Panc1 (cell line): ENCODE data around the gene MAGEC2. TPM values are rescaled to one million over a fixed set of nuclear protein-coding genes. Genes with fewer than 3 reads are reported as not detected.

Source experiments
- ATAC-seq: fragments of 200-7000 bp; cut with Tn5 transposase; 2 replicates; pipeline ENCODE4 v1.9.1; 2020; ENCODE audit warnings: mild to moderate bottlenecking, moderate library complexity
- BruUV-seq: library from RNA; stranded (reverse); fragments of 400-500 nt; replicated peaks from 2 replicates; lab custom pipeline; 2021; lab: Mats Ljungman, UMichigan
- CTCF ChIA-PET: fragments of 300-600 bp; sonication (Branson Sonifier 250); formaldehyde crosslinking; loops from one replicate; lab custom pipeline; 2022; ENCODE audit warnings: antibody characterized with exemption; lab: Charles Lee
- POLR2A ChIA-PET: fragments of 300-600 bp; sonication (Branson Sonifier 250); formaldehyde crosslinking; loops from one replicate; lab custom pipeline; 2022; ENCODE audit warnings: antibody characterized with exemption; lab: Charles Lee
- DNase-seq: peaks from one replicate; pipeline ENCODE4 v3.0.0-alpha.2; 2010; ENCODE audit warnings: low read depth, low spot score
- H3K27ac ChIP-seq: 2 replicates; pipeline ENCODE4 v1.5.1; 2011; ENCODE audit warnings: mild to moderate bottlenecking, low read length, inconsistent platforms
- H3K27me3 ChIP-seq: fragments of 200-500 bp; sonication (Bioruptor generic); 2 replicates; pipeline ENCODE4 v1.6.0; 2014; ENCODE audit warnings: low read length, inconsistent platforms; ENCODE audit not compliant: control insufficient read depth, insufficient read depth
- H3K36me3 ChIP-seq: fragments of 200-500 bp; sonication (Bioruptor generic); 2 replicates; pipeline ENCODE4 v1.5.1; 2014; ENCODE audit warnings: inconsistent platforms, mild to moderate bottlenecking, low read length, moderate library complexity; ENCODE audit not compliant: control insufficient read depth, insufficient read depth
- H3K4me1 ChIP-seq: 2 replicates; pipeline ENCODE4 v1.5.1; 2011; ENCODE audit warnings: inconsistent platforms, mild to moderate bottlenecking, low read length, moderate library complexity; ENCODE audit not compliant: control insufficient read depth, insufficient read depth
- H3K4me3 ChIP-seq, 2 experiments: 2 replicates each; pipeline ENCODE4 v1.5.1; 2011 to 2012; ENCODE audit warnings: low read depth in 2 of 2, low read length in 2 of 2, mild to moderate bottlenecking in 2 of 2, inconsistent platforms in 1 of 2, moderate library complexity in 1 of 2
- H3K9me3 ChIP-seq: fragments of 200-500 bp; sonication (Bioruptor generic); 2 replicates; pipeline ENCODE4 v1.5.1; 2014; ENCODE audit warnings: low read depth, mild to moderate bottlenecking, inconsistent platforms, low read length, moderate library complexity; ENCODE audit not compliant: control insufficient read depth, insufficient read depth
- CTCF ChIP-seq: fragments of 450-650 bp; IDR thresholded peaks from 2 replicates; pipeline ENCODE4 v1.5.1; 2017; ENCODE audit warnings: mild to moderate bottlenecking
- POLR2AphosphoS5 ChIP-seq: IDR thresholded peaks from 2 replicates; pipeline ENCODE4 v1.6.1; 2012; ENCODE audit warnings: mild to moderate bottlenecking, low read depth, low read length, moderate library complexity
- REST ChIP-seq, 2 experiments: IDR thresholded peaks; 2 replicates each; pipeline ENCODE4 v1.6.1; 2011 to 2012; ENCODE audit warnings: low read depth in 2 of 2, control low read depth in 1 of 2, low read length in 1 of 2, mild to moderate bottlenecking in 1 of 2, moderate library complexity in 1 of 2; ENCODE audit not compliant: insufficient read depth in 1 of 2
- SIN3A ChIP-seq: IDR thresholded peaks from 2 replicates; pipeline ENCODE4 v1.6.1; 2012; ENCODE audit warnings: low read depth, mild to moderate bottlenecking, low read length, moderate library complexity, borderline replicate concordance; ENCODE audit not compliant: insufficient read depth
- TCF7L2 ChIP-seq: IDR thresholded peaks from 2 replicates; pipeline ENCODE4 v1.6.1; 2011; ENCODE audit warnings: mild to moderate bottlenecking, low read depth, low read length, inconsistent platforms
- in situ Hi-C: cut with HindIII; loops from 2 replicates; pipeline ENCODE4 v1.10.0; 2016; ENCODE audit warnings: low sequenced_read_pairs, low pct_unique_long_range_greater_than_20kb
- intact Hi-C: fragments of 100-400 bp; cut with micrococcal nuclease; formaldehyde crosslinking; loops from one replicate; pipeline ENCODE4 v1.10.0; 2022; ENCODE audit not compliant: unreplicated experiment
- total RNA-seq: library from RNA; stranded (reverse); gene quantifications from one replicate; pipeline ENCODE4 v1.2.1, GENCODE V29; 2021; ENCODE audit not compliant: unreplicated experiment

MAGEC2 gene
- total RNA-seq, 1 experiment from 2014 or later = not detected

GRCh38 chrX:142251202-142251601 is 46.1 kb upstream of the MAGEC2 start:
- ATAC-seq (no peak), DNase-seq (no peak)
- intact Hi-C loops (no loop called here), in situ Hi-C loops (no loop called here)
- POLR2A ChIA-PET = no interaction called here
- H3K4me1 ChIP-seq = no peaks in the 10 kb centered on the region
- CTCF ChIA-PET = no interaction called here
- no peaks in the 10 kb centered on the region for H3K9me3 ChIP-seq
- no TSS peak for BruUV-seq
- H3K36me3 ChIP-seq = no peaks in the 10 kb centered on the region
- no peak for TF ChIP-seq SIN3A
- TF ChIP-seq POLR2AphosphoS5 = no peak
- no peak for TF ChIP-seq CTCF
- no peak for TF ChIP-seq TCF7L2
- TF ChIP-seq REST (IDR thresholded peaks at IDR 0.05; ENCODE audit: insufficient read depth in 1 of 2, low read depth in 2 of 2, low read length in 1 of 2) = no peak
- no peaks in the 10 kb centered on the region for H3K27me3 ChIP-seq
- no peak overlapping the region for H3K27ac ChIP-seq
- H3K4me3 ChIP-seq = no peak overlapping the region

GRCh38 chrX:142250502-142250901 is 45.4 kb upstream of the MAGEC2 start:
- Histone ChIP-seq H3K27me3 (no peaks in the 10 kb centered on the region), H3K4me1 (no peaks in the 10 kb centered on the region), H3K27ac (no peak overlapping the region), H3K4me3 (no peak overlapping the region), H3K36me3 (no peaks in the 10 kb centered on the region), H3K9me3 (no peaks in the 10 kb centered on the region)
- in situ Hi-C loops = no loop called here
- BruUV-seq = no TSS peak
- ChIA-PET CTCF (no interaction called here), POLR2A (no interaction called here)
- intact Hi-C loops = no loop called here
- DNase-seq (no peak), ATAC-seq (no peak; the same call in 1 of the 2 replicates)
- no peak for TF ChIP-seq TCF7L2
- TF ChIP-seq SIN3A = no peak
- no peak for TF ChIP-seq POLR2AphosphoS5
- no peak for TF ChIP-seq CTCF
- TF ChIP-seq REST (IDR thresholded peaks at IDR 0.05; ENCODE audit: insufficient read depth in 1 of 2, low read depth in 2 of 2, low read length in 1 of 2) = no peak
